ENCODE data around the gene ZNF787. TPM values are rescaled to one million over a fixed set of nuclear protein-coding genes. Genes with fewer than 3 reads are reported as not detected.
A peak's percentile ranks its signal among the peaks of the same experiment; 100 is the strongest.

The ZNF787 gene
- total RNA-seq, 2 experiments from 2014 or later, result 24.2 to 26.1 TPM

DNA sequence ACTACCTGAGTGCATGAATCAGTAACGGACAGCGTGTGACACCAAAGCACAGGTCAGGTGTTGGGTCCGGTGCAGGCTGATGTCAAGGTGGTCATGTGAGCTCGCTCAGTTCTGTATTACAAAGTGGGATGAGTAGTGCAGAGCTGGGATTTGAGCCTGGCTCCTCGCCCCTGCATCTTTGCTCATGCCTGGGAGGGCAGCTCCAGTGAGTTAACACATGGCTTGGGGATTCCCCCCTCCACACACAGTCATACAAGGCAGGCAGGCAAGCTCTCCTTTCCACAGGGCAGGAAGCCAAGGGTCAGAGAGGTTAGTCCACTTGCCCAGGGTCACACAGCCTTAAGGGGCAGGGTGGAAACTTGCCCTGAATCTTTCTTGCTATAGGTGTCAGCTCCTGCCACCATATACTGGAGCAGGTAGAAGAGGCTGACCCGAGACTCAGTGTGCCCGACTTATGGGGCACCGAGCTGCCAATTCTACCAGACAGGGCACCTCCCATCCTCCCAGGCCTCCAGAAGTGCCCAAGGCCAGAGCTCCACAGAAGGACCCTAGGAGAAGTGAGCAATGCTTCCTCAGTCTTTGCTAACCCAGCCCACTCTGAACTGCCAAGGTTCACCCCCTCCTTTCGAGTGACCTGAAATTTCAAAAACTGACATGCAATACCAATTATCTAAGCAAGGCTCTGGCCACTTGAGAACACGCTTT is 35.4 kb downstream of the ZNF787 start:
- peaks cover 8% of the 10 kb centered on the region for H3K36me3 Mint-ChIP-seq (ENCODE audit: low read depth)
- H3K9me3 Mint-ChIP-seq, result no peaks in the 10 kb centered on the region
- intact Hi-C loops (cut with micrococcal nuclease), result loop anchor here (10.0 kb wide), 1 partner anchor 229 kb away; the partner anchor contains the start of gene ZSCAN5A
- CTCF ChIA-PET, result no interaction called here
- H3K27me3 Mint-ChIP-seq (ENCODE audit: low read depth), result peaks cover 11% of the 10 kb centered on the region
- H3K4me1 Mint-ChIP-seq (ENCODE audit: low read depth), result peaks cover 8% of the 10 kb centered on the region
- no peak overlapping the region for H3K27ac Mint-ChIP-seq
- H3K4me3 Mint-ChIP-seq, result no peak overlapping the region
- DNase-seq, result peak; percentile 26

DNA sequence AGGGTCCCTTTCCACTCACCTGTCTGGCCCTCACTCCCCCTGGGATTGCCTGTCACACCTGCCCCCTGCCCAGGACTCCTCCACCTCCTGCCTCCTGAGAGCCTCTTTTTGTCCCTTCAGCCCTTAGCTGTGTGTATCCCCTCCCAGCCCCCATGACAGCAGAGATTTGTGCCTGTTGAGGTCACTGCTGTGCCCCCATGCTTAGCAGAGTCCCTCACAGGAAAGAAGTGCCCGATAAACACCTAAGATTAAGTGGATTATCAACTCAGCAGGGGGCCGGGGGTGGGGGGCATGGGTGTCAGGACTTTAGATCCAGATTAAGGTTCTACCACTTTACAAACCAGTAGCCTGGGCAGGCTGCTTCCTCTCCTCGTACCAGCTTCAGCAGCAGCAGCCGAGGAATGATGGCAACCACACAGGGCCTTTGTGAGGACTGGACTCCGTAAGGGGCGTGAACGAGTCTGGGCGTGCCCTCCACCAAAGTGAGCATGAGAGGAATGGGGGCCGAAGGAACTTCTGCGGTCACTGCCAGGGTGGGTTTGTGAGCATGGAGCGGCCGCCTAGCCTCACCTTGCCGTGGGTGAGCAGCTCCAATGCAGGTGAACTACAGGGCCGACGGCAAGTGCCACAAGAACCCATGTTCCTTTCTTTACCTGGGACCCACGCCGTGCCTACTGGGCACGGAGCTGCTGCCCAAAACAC is 36.1 kb downstream of the ZNF787 start:
- intact Hi-C loops (cut with micrococcal nuclease), result loop anchor here (5.0 to 10.0 kb wide), 2 partner anchors 167 to 230 kb away; partner anchors contain the start of gene ZSCAN5A
- Mint-ChIP-seq H3K4me1 (ENCODE audit: low read depth) (peaks cover 10% of the 10 kb centered on the region), H3K27me3 (ENCODE audit: low read depth) (peaks cover 13% of the 10 kb centered on the region), H3K36me3 (ENCODE audit: low read depth) (peaks cover 6% of the 10 kb centered on the region), H3K9me3 (no peaks in the 10 kb centered on the region), H3K27ac (no peak overlapping the region), H3K4me3 (no peak overlapping the region)
- CTCF ChIA-PET, result no interaction called here
- DNase-seq, result no peak

GRCh38 chr19:56083668-56084067 is 37.4 kb downstream of the ZNF787 start:
- intact Hi-C loops (cut with micrococcal nuclease), result loop anchor here (5.0 to 10.0 kb wide), 2 partner anchors 169 to 231 kb away; partner anchors contain the start of gene ZSCAN5A
- no peak for DNase-seq
- H3K4me3 Mint-ChIP-seq, result no peak overlapping the region
- peaks cover 3% of the 10 kb centered on the region for H3K36me3 Mint-ChIP-seq (ENCODE audit: low read depth)
- CTCF ChIA-PET, result interaction anchor here (0.7 kb wide), 1 partner anchor 264 kb away, joined by 3 read pairs; no protein-coding TSS in a partner anchor
- H3K4me1 Mint-ChIP-seq (ENCODE audit: low read depth), result peaks cover 10% of the 10 kb centered on the region
- H3K27me3 Mint-ChIP-seq (ENCODE audit: low read depth), result peaks cover 13% of the 10 kb centered on the region
- no peak overlapping the region for H3K27ac Mint-ChIP-seq
- H3K9me3 Mint-ChIP-seq, result no peaks in the 10 kb centered on the region

- H3K4me3 Mint-ChIP-seq, result peak overlapping the region; percentile 41
- H3K27ac Mint-ChIP-seq, result no peak overlapping the region
- H3K9me3 Mint-ChIP-seq, result no peaks in the 10 kb centered on the region
- peaks cover 10% of the 10 kb centered on the region for H3K4me1 Mint-ChIP-seq (ENCODE audit: low read depth)
- peaks cover 17% of the 10 kb centered on the region for H3K27me3 Mint-ChIP-seq (ENCODE audit: low read depth)
- no peaks in the 10 kb centered on the region for H3K36me3 Mint-ChIP-seq (ENCODE audit: low read depth)
- DNase-seq, result peak; percentile 84
- intact Hi-C loops (cut with micrococcal nuclease), result loop anchor here (1.0 to 10.0 kb wide), 3 partner anchors 90 to 234 kb away; partner anchors contain the start of gene ZSCAN5A
- CTCF ChIA-PET, result interaction anchor here (0.6 to 3.0 kb wide), 12 partner anchors 14 to 595 kb away, joined by 3 to 15 read pairs (median 4); no protein-coding TSS in a partner anchor
Measured at GRCh38 chr19:56080669-56081401, 40.3 kb downstream of the ZNF787 start.

DNA sequence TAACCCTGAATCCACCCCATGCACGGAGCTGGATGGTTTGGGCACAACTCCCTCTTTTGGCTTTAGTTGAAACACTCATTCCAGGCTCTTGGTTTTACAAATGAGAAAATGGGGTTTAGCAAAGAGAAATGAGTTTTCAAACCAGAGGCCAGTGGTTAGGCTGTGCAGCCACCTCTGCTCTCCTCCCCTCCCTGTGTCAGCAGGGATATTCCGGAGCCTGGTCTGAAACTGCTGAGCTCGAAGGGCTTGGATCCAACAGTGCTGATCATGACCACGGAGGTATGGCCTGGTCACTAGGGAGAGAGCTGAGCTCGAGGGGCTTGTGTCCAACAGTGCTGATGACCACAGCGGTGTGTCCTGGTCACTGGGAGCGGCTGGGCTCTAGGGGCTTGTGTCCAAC is 41.5 kb downstream of the ZNF787 start:
- H3K36me3 Mint-ChIP-seq (ENCODE audit: low read depth), result no peaks in the 10 kb centered on the region
- H3K9me3 Mint-ChIP-seq, result no peaks in the 10 kb centered on the region
- intact Hi-C loops (cut with micrococcal nuclease), result loop anchor here (1.0 to 10.0 kb wide), 3 partner anchors 92 to 235 kb away; partner anchors contain the start of gene ZSCAN5A
- H3K4me1 Mint-ChIP-seq (ENCODE audit: low read depth), result peaks cover 10% of the 10 kb centered on the region
- no peak overlapping the region for H3K4me3 Mint-ChIP-seq
- CTCF ChIA-PET, result interaction anchor here (0.6 to 3.0 kb wide), 6 partner anchors 10 to 174 kb away, joined by 3 to 15 read pairs (median 4); no protein-coding TSS in a partner anchor
- peaks cover 17% of the 10 kb centered on the region for H3K27me3 Mint-ChIP-seq (ENCODE audit: low read depth)
- H3K27ac Mint-ChIP-seq, result no peak overlapping the region
- no peak for DNase-seq

DNA sequence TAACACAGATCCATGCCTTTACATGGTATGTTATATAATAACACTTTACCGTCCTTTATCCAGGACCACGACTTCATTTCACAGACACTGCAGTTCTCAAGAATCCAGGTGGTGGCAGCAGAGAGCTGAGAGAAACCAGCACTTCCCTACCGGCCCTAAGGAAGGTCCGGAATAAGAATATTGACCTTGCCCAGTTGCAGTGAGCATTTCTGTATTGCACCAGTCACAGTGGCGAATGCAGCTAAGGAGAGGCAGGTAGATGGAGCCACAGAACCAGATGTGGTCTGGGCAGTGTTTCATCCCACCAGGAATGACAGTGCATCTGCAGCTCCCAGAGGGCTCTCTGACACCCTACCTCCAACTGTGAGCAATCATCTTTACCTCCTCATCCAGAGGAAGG is 44.6 kb downstream of the ZNF787 start:
- Mint-ChIP-seq H3K4me1 (ENCODE audit: low read depth) (peaks cover 9% of the 10 kb centered on the region), H3K36me3 (ENCODE audit: low read depth) (no peaks in the 10 kb centered on the region), H3K27ac (no peak overlapping the region), H3K4me3 (no peak overlapping the region), H3K27me3 (ENCODE audit: low read depth) (peaks cover 16% of the 10 kb centered on the region), H3K9me3 (no peaks in the 10 kb centered on the region)
- DNase-seq, result peak; percentile 56
- intact Hi-C loops (cut with micrococcal nuclease), result loop anchor here (2.0 kb wide), 1 partner anchor 256 kb away; no protein-coding TSS in a partner anchor
- CTCF ChIA-PET, result interaction anchor here (0.6 to 3.3 kb wide), 8 partner anchors 10 to 712 kb away, joined by 3 to 23 read pairs (median 4); no protein-coding TSS in a partner anchor

DNA sequence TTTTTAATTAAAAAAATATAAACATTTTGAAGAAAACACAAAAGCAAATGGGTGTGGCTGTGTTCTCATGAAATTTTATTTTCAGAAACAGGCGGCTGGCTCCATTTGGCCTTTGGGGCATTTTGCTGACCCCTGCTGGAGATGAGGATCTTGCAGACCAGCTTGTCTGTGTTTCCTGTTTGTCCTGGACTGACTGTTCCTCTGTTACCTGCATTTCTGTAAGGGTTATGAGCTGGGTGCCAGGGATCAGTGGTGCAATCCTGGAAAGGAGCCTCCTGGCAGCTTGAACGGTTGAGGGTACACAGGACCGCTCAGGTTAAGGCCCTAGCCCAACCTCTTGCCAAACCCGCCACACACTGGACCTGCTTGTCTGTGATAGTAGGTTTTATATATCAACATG is 49.9 kb downstream of the ZNF787 start:
- no peaks in the 10 kb centered on the region for H3K36me3 Mint-ChIP-seq (ENCODE audit: low read depth)
- peaks cover 11% of the 10 kb centered on the region for H3K27me3 Mint-ChIP-seq (ENCODE audit: low read depth)
- CTCF ChIA-PET, result interaction anchor here (0.6 to 2.6 kb wide), 2 partner anchors 102 to 1022 kb away, joined by 4 to 16 read pairs; no protein-coding TSS in a partner anchor
- DNase-seq, result no peak
- intact Hi-C loops (cut with micrococcal nuclease), result no loop called here
- no peaks in the 10 kb centered on the region for H3K9me3 Mint-ChIP-seq
- peaks cover 8% of the 10 kb centered on the region for H3K4me1 Mint-ChIP-seq (ENCODE audit: low read depth)
- H3K27ac Mint-ChIP-seq, result no peak overlapping the region
- H3K4me3 Mint-ChIP-seq, result no peak overlapping the region

DNA sequence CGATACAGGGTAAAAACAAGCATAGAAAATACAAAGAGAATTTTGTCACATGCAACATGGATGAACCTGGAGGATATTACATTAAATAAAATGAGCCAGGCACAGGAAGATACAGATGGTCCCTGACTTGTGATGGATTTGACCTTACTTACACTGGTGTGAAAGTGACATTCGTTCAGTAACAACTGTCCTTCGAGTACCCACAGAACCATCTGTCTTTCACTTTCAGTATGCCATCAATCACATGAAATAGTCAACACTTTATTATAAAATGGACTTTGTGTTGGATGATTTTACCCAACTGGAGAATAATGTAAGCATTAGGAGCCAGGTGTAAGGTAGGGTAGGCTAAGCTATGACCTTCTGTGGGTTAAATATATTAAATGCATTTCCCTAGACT is 51.5 kb downstream of the ZNF787 start:
- Mint-ChIP-seq H3K36me3 (ENCODE audit: low read depth) (no peaks in the 10 kb centered on the region), H3K27ac (no peak overlapping the region), H3K27me3 (ENCODE audit: low read depth) (peaks cover 19% of the 10 kb centered on the region), H3K4me1 (ENCODE audit: low read depth) (peaks cover 12% of the 10 kb centered on the region), H3K9me3 (no peaks in the 10 kb centered on the region), H3K4me3 (no peak overlapping the region)
- DNase-seq, result no peak
- intact Hi-C loops (cut with micrococcal nuclease), result loop anchor here (5.0 kb wide), 1 partner anchor 183 kb away; no protein-coding TSS in a partner anchor
- CTCF ChIA-PET, result interaction anchor here (0.6 kb wide), 1 partner anchor 259 kb away, joined by 5 read pairs; no protein-coding TSS in a partner anchor

DNA sequence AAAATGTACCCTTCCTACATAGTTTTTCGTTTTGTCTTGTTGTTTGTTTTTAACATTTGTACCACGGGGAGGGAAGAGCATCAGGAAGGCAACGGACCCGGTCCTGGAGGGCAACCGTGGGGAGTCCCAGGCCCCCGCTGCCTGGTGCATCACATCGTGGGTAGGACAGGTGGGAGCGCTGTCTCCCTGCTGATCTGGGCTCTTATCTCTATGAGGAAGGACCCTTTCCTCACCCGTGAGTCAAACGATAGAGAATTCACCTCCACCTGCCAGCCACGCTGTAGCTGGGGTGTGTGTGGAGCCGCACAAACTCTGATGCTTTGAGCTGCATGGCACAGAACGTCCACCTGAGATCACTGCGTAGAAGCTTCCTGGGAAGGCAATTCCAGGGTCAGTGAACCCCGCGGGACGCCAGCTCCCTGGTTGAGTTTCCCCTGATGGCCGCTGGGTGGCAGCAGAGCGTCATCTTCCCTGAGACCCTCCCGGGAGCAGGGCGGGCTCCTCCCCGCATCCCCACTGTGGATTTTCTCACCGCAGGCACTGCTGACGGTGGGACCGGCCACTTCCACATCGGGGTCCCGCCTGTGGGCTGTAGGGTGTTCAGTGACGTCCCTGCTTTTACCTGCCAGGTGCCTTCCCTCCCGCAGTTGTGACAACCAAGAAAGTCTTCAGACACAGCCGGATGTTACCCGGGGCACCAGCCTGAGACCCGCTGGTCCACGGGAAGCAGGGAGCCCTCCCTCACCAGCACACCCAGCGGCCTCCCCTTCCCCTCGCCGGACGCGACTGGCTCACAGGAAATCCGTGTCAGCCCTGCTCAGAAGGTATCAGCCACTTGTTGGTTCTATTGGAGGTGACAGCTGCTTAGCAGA is 54.7 kb downstream of the ZNF787 start:
- H3K9me3 Mint-ChIP-seq, result no peaks in the 10 kb centered on the region
- intact Hi-C loops (cut with micrococcal nuclease), result loop anchor here (1.0 to 5.0 kb wide), 2 partner anchors 186 to 284 kb away; no protein-coding TSS in a partner anchor
- CTCF ChIA-PET, result interaction anchor here (0.6 to 2.5 kb wide), 24 partner anchors 9 to 444 kb away, joined by 3 to 23 read pairs (median 4); no protein-coding TSS in a partner anchor

GRCh38 chr19:56053596-56053995 is 67.5 kb downstream of the ZNF787 start:
- peaks cover 10% of the 10 kb centered on the region for H3K9me3 Mint-ChIP-seq
- H3K36me3 Mint-ChIP-seq (ENCODE audit: low read depth), result no peaks in the 10 kb centered on the region
- CTCF ChIA-PET, result no interaction called here
- intact Hi-C loops (cut with micrococcal nuclease), result no loop called here
- peaks cover 29% of the 10 kb centered on the region for H3K27me3 Mint-ChIP-seq (ENCODE audit: low read depth)
- no peak overlapping the region for H3K4me3 Mint-ChIP-seq
- no peaks in the 10 kb centered on the region for H3K4me1 Mint-ChIP-seq (ENCODE audit: low read depth)
- H3K27ac Mint-ChIP-seq, result no peak overlapping the region
- no peak for DNase-seq

More for the DNA sequence above, 54.7 kb downstream of the ZNF787 start:
- H3K4me1 Mint-ChIP-seq (ENCODE audit: low read depth), result peaks cover 12% of the 10 kb centered on the region
- peaks cover 34% of the 10 kb centered on the region for H3K27me3 Mint-ChIP-seq (ENCODE audit: low read depth)
- no peak overlapping the region for H3K27ac Mint-ChIP-seq
- peak overlapping the region; percentile 32 for H3K4me3 Mint-ChIP-seq
- no peaks in the 10 kb centered on the region for H3K36me3 Mint-ChIP-seq (ENCODE audit: low read depth)
- peak; percentile 68 for DNase-seq

Data from activated naive CD4-positive, alpha-beta T cell treated with anti-CD3 and anti-CD28 coated beads for 36 hours (primary cell).